ENCODE results near the gene KIFC1.

The KIFC1 gene

DNA sequence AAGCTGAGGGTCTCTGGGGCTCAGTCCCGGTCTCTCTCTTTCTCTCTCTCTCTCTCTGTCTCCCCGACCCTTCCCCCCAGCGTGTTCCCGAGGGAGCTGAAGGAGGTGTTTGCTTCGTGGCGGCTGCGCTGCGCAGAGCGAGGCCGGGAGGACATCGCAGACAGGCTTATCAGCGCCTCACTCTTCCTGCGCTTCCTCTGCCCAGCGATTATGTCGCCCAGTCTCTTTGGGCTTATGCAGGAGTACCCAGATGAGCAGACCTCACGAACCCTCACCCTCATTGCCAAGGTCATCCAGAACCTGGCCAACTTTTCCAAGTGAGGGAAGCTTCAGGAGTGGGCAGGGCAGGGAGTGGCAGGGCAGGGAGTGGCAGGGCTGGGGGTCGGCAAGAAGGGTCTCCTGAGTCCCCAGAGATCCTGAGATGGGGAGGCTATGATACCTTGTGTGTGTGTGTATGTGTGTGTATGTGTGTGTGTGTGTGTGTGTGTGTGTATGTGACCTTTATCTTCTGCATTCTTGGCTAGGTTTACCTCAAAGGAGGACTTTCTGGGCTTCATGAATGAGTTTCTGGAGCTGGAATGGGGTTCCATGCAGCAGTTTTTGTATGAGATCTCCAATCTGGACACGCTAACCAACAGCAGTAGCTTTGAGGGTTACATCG lies 49.2 kb downstream of the KIFC1 start:
- TF ChIP-seq, protein P1, sequence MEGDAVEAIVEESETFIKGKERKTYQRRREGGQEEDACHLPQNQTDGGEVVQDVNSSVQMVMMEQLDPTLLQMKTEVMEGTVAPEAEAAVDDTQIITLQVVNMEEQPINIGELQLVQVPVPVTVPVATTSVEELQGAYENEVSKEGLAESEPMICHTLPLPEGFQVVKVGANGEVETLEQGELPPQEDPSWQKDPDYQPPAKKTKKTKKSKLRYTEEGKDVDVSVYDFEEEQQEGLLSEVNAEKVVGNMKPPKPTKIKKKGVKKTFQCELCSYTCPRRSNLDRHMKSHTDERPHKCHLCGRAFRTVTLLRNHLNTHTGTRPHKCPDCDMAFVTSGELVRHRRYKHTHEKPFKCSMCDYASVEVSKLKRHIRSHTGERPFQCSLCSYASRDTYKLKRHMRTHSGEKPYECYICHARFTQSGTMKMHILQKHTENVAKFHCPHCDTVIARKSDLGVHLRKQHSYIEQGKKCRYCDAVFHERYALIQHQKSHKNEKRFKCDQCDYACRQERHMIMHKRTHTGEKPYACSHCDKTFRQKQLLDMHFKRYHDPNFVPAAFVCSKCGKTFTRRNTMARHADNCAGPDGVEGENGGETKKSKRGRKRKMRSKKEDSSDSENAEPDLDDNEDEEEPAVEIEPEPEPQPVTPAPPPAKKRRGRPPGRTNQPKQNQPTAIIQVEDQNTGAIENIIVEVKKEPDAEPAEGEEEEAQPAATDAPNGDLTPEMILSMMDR (IDR thresholded peaks at IDR 0.05; ENCODE audit: extremely low read depth, insufficient read depth, missing control alignments) = no peak
- in situ Hi-C loops (cut with MboI; ENCODE audit: low pct_unique_long_range_greater_than_20kb, low sequenced_read_pairs, unreplicated experiment) = no loop called here
- no peak for DNase-seq (ENCODE audit: low spot score)

GRCh38 chr6:33441457-33441856 lies 49.8 kb downstream of the KIFC1 start:
- TF ChIP-seq, protein P1 (IDR thresholded peaks at IDR 0.05; ENCODE audit: extremely low read depth, insufficient read depth, missing control alignments) = no peak
- in situ Hi-C loops (cut with MboI; ENCODE audit: low pct_unique_long_range_greater_than_20kb, low sequenced_read_pairs, unreplicated experiment) = no loop called here
- DNase-seq (ENCODE audit: low spot score) = no peak

GRCh38 chr6:33442283-33442682 lies 50.7 kb downstream of the KIFC1 start:
- DNase-seq (ENCODE audit: low spot score) = no peak
- in situ Hi-C loops (cut with MboI; ENCODE audit: low pct_unique_long_range_greater_than_20kb, low sequenced_read_pairs, unreplicated experiment) = no loop called here

GRCh38 chr6:33443025-33443424 lies 51.4 kb downstream of the KIFC1 start:
- no peak for DNase-seq (ENCODE audit: low spot score)
- TF ChIP-seq, protein P1 (IDR thresholded peaks at IDR 0.05; ENCODE audit: extremely low read depth, insufficient read depth, missing control alignments) = no peak
- in situ Hi-C loops (cut with MboI; ENCODE audit: low pct_unique_long_range_greater_than_20kb, low sequenced_read_pairs, unreplicated experiment) = no loop called here

More at GRCh38 chr6:33442283-33442682, 50.7 kb downstream of the KIFC1 start:
- TF ChIP-seq, protein P1 (IDR thresholded peaks at IDR 0.05; ENCODE audit: extremely low read depth, insufficient read depth, missing control alignments) = no peak

- TF ChIP-seq, protein P1 (IDR thresholded peaks at IDR 0.05; ENCODE audit: extremely low read depth, insufficient read depth, missing control alignments) = no peak
- no peak for DNase-seq (ENCODE audit: low spot score)
- in situ Hi-C loops (cut with MboI; ENCODE audit: low pct_unique_long_range_greater_than_20kb, low sequenced_read_pairs, unreplicated experiment) = no loop called here
These were observed 52.2 kb downstream of the KIFC1 start for GRCh38 chr6:33443619-33444504.

GRCh38 chr6:33445119-33445603 lies 53.5 kb downstream of the KIFC1 start:
- DNase-seq (ENCODE audit: low spot score) = no peak
- TF ChIP-seq, protein P1 (IDR thresholded peaks at IDR 0.05; ENCODE audit: extremely low read depth, insufficient read depth, missing control alignments) = no peak
- in situ Hi-C loops (cut with MboI; ENCODE audit: low pct_unique_long_range_greater_than_20kb, low sequenced_read_pairs, unreplicated experiment) = no loop called here
